Stomach (tissue), 4 donors: ENCODE measurements around the gene NCK2.

Source experiments
- CTCF ChIP-seq, 7 experiments: fragments of 450-650 bp in 4 of 7; fragments of 200-600 bp in 3 of 7; sonication (generic) in 3 of 7; IDR thresholded peaks; one replicate each; pipeline ENCODE4 v1.5.1; 2016 to 2019; ENCODE audit warnings: antibody characterized with exemption in 7 of 7, control low read depth in 2 of 7, mild to moderate bottlenecking in 1 of 7
- EP300 ChIP-seq: sonication (generic); formaldehyde crosslinking; IDR thresholded peaks from one replicate; pipeline ENCODE4 v1.6.1; 2017; ENCODE audit warnings: antibody characterized with exemption
- POLR2A ChIP-seq, 4 donors: fragments of 450-650 bp; IDR thresholded peaks; one replicate each; pipeline ENCODE4 v1.6.1; 2016; ENCODE audit warnings: antibody characterized with exemption in 4 of 4, control low read depth in 2 of 4, mild to moderate bottlenecking in 1 of 4, moderate library complexity in 1 of 4
- POLR2AphosphoS5 ChIP-seq, 3 donors: sonication (generic); formaldehyde crosslinking; IDR thresholded peaks; one replicate each; pipeline ENCODE4 v1.6.1; 2016; ENCODE audit warnings: antibody characterized with exemption in 3 of 3

DNA sequence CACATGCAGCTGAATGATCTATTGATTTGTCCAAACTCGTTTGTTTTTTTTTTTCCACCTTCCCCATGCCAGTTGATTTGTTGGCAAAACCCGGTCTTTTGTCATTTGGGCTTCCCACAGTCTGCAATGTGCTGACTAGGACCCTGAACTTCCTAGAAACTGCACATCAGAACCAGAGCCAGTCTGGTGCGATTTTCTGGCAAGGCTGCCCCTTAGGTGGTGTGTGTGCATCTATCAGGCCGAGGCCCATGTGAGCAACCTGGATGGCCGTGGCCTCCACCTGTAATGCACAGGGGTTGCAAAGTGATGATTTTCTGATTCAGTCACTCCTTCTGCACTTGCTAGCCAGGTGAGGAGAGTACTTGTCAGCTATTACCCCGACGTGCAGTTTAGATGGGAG lies 47.8 kb downstream of the NCK2 start:
- no peak for TF ChIP-seq CTCF (IDR thresholded peaks at IDR 0.05)
- no peak for TF ChIP-seq POLR2AphosphoS5 (IDR thresholded peaks at IDR 0.05)
- no peak for TF ChIP-seq EP300
- no peak for TF ChIP-seq POLR2A (IDR thresholded peaks at IDR 0.05)
